Activated T-cell treated with anti-CD3 and anti-CD28 coated beads, Interleukin-2, amount 50 U/mL, for 4 hours (primary cell): ENCODE measurements around the gene PCK1. TPM values are rescaled to one million over a fixed set of nuclear protein-coding genes. Genes with fewer than 3 reads are reported as not detected.

ENCODE experiments used
- ATAC-seq, 2 donors: fragments of 200-7000 bp; cut with Tn5 transposase; one replicate each; pipeline ENCODE4 v1.10.0; 2021
- DNase-seq: peaks from one replicate; pipeline ENCODE4 v3.0.0-alpha.2; 2020
- H3K27me3 Mint-ChIP-seq: one replicate; pipeline ENCODE4 v1.8.0; 2021; ENCODE audit warnings: low read depth, mixed read lengths
- H3K36me3 Mint-ChIP-seq: one replicate; pipeline ENCODE4 v1.8.0; 2022; ENCODE audit warnings: mixed read lengths; ENCODE audit not compliant: insufficient read depth
- H3K4me1 Mint-ChIP-seq: one replicate; pipeline ENCODE4 v1.8.0; 2021; ENCODE audit warnings: low read depth, mixed read lengths
- H3K4me3 Mint-ChIP-seq: one replicate; pipeline ENCODE4 v1.8.0; 2021; ENCODE audit warnings: mild to moderate bottlenecking, moderate library complexity, mixed read lengths
- H3K9me3 Mint-ChIP-seq: one replicate; pipeline ENCODE4 v1.8.0; 2021; ENCODE audit warnings: mixed read lengths
- total RNA-seq, 3 donors: library from RNA; stranded (reverse); gene quantifications; one replicate each; pipeline ENCODE4 v1.2.1, GENCODE V29; 2021

PCK1 gene
- total RNA-seq, 3 donors from 2014 or later = 0.21 to 0.68 (median 0.22) TPM

GRCh38 chr20:57582029-57582378 is 21.1 kb downstream of the PCK1 start:
- no peak overlapping the region for H3K4me3 Mint-ChIP-seq
- H3K27me3 Mint-ChIP-seq = peaks cover 54% of the 10 kb centered on the region
- no peaks in the 10 kb centered on the region for H3K4me1 Mint-ChIP-seq
- DNase-seq (no peak), ATAC-seq (no peak)
- no peaks in the 10 kb centered on the region for H3K36me3 Mint-ChIP-seq
- no peaks in the 10 kb centered on the region for H3K9me3 Mint-ChIP-seq

- no peak for DNase-seq
- Mint-ChIP-seq H3K4me3 (no peak overlapping the region), H3K4me1 (no peaks in the 10 kb centered on the region), H3K9me3 (no peaks in the 10 kb centered on the region), H3K27me3 (peaks cover 54% of the 10 kb centered on the region), H3K36me3 (no peaks in the 10 kb centered on the region)
- no peak for ATAC-seq
Observed at GRCh38 chr20:57582432-57583288, 21.8 kb downstream of the PCK1 start.

- DNase-seq = no peak
- ATAC-seq = no peak
- Mint-ChIP-seq H3K9me3 (no peaks in the 10 kb centered on the region), H3K4me3 (no peak overlapping the region), H3K36me3 (no peaks in the 10 kb centered on the region), H3K4me1 (no peaks in the 10 kb centered on the region), H3K27me3 (peaks cover 47% of the 10 kb centered on the region)
Observed at GRCh38 chr20:57583289-57584257, 22.7 kb downstream of the PCK1 start.

GRCh38 chr20:57584768-57585461 is 24.0 kb downstream of the PCK1 start:
- DNase-seq (no peak), ATAC-seq (no peak)
- Mint-ChIP-seq H3K27me3 (peaks cover 41% of the 10 kb centered on the region), H3K4me3 (no peak overlapping the region), H3K9me3 (no peaks in the 10 kb centered on the region), H3K4me1 (no peaks in the 10 kb centered on the region), H3K36me3 (no peaks in the 10 kb centered on the region)

GRCh38 chr20:57585466-57586213 is 24.7 kb downstream of the PCK1 start:
- Mint-ChIP-seq H3K4me1 (no peaks in the 10 kb centered on the region), H3K36me3 (no peaks in the 10 kb centered on the region), H3K9me3 (no peaks in the 10 kb centered on the region), H3K27me3 (peaks cover 34% of the 10 kb centered on the region), H3K4me3 (no peak overlapping the region)
- ATAC-seq = no peak
- no peak for DNase-seq

- ATAC-seq (no peak), DNase-seq (no peak)
- H3K4me3 Mint-ChIP-seq = no peak overlapping the region
- peaks cover 27% of the 10 kb centered on the region for H3K27me3 Mint-ChIP-seq
- H3K4me1 Mint-ChIP-seq = no peaks in the 10 kb centered on the region
- no peaks in the 10 kb centered on the region for H3K36me3 Mint-ChIP-seq
- no peaks in the 10 kb centered on the region for H3K9me3 Mint-ChIP-seq
Observed at GRCh38 chr20:57586370-57586793, 25.5 kb downstream of the PCK1 start.

- no peak overlapping the region for H3K4me3 Mint-ChIP-seq
Observed at GRCh38 chr20:57586943-57587277, 26.0 kb downstream of the PCK1 start.

GRCh38 chr20:57587278-57587988 is 26.5 kb downstream of the PCK1 start:
- Mint-ChIP-seq H3K36me3 (no peaks in the 10 kb centered on the region), H3K9me3 (no peaks in the 10 kb centered on the region), H3K27me3 (peaks cover 17% of the 10 kb centered on the region), H3K4me3 (no peak overlapping the region), H3K4me1 (no peaks in the 10 kb centered on the region)
- ATAC-seq (no peak), DNase-seq (no peak)

More at GRCh38 chr20:57586943-57587277, 26.0 kb downstream of the PCK1 start:
- no peak for DNase-seq
- H3K4me1 Mint-ChIP-seq = no peaks in the 10 kb centered on the region
- H3K36me3 Mint-ChIP-seq = no peaks in the 10 kb centered on the region
- peaks cover 22% of the 10 kb centered on the region for H3K27me3 Mint-ChIP-seq
- H3K9me3 Mint-ChIP-seq = no peaks in the 10 kb centered on the region
- ATAC-seq = no peak

- ATAC-seq = no peak
- Mint-ChIP-seq H3K4me3 (no peak overlapping the region), H3K9me3 (no peaks in the 10 kb centered on the region), H3K27me3 (peaks cover 14% of the 10 kb centered on the region), H3K36me3 (no peaks in the 10 kb centered on the region), H3K4me1 (no peaks in the 10 kb centered on the region)
- DNase-seq = no peak
Observed at GRCh38 chr20:57587989-57588377, 27.1 kb downstream of the PCK1 start.

GRCh38 chr20:57588596-57588995 is 27.7 kb downstream of the PCK1 start:
- DNase-seq (no peak), ATAC-seq (no peak)
- H3K4me1 Mint-ChIP-seq = no peaks in the 10 kb centered on the region

GRCh38 chr20:57589123-57589727 is 28.3 kb downstream of the PCK1 start:
- H3K9me3 Mint-ChIP-seq = no peaks in the 10 kb centered on the region
- H3K36me3 Mint-ChIP-seq = no peaks in the 10 kb centered on the region
- ATAC-seq (no peak), DNase-seq (no peak)
- no peak overlapping the region for H3K4me3 Mint-ChIP-seq
- H3K4me1 Mint-ChIP-seq = no peaks in the 10 kb centered on the region
- peaks cover 8% of the 10 kb centered on the region for H3K27me3 Mint-ChIP-seq

More at GRCh38 chr20:57588596-57588995, 27.7 kb downstream of the PCK1 start:
- no peaks in the 10 kb centered on the region for H3K36me3 Mint-ChIP-seq
- H3K27me3 Mint-ChIP-seq = peaks cover 11% of the 10 kb centered on the region
- no peaks in the 10 kb centered on the region for H3K9me3 Mint-ChIP-seq
- no peak overlapping the region for H3K4me3 Mint-ChIP-seq

GRCh38 chr20:57589728-57590484 is 29.0 kb downstream of the PCK1 start:
- no peaks in the 10 kb centered on the region for H3K36me3 Mint-ChIP-seq
- peaks cover 2% of the 10 kb centered on the region for H3K27me3 Mint-ChIP-seq
- peaks cover 2% of the 10 kb centered on the region for H3K4me1 Mint-ChIP-seq
- no peak for ATAC-seq
- no peak overlapping the region for H3K4me3 Mint-ChIP-seq
- DNase-seq = no peak
- no peaks in the 10 kb centered on the region for H3K9me3 Mint-ChIP-seq
